Peyer's patch (tissue), 4 donors: ENCODE measurements around the gene FBXL4. TPM values are rescaled to one million over a fixed set of nuclear protein-coding genes. Genes with fewer than 3 reads are reported as not detected.

Experiments
- DNase-seq, 3 donors: peaks; one replicate each; pipeline ENCODE4 v3.0.0-alpha.2; 2017 to 2019
- H3K27ac ChIP-seq, 4 donors: fragments of 200-600 bp; sonication (generic); one replicate each; pipeline ENCODE4 v1.5.1; 2016 to 2019
- H3K27me3 ChIP-seq, 2 donors: fragments of 200-600 bp; sonication (generic); one replicate each; pipeline ENCODE4 v1.5.1; 2019
- H3K36me3 ChIP-seq, 3 donors: fragments of 200-600 bp; sonication (generic); one replicate each; pipeline ENCODE4 v1.5.1; 2016 to 2019
- H3K4me1 ChIP-seq, 4 donors: fragments of 200-600 bp; sonication (generic); one replicate each; pipeline ENCODE4 v1.5.1; 2016 to 2019
- H3K4me3 ChIP-seq, 4 donors: fragments of 200-600 bp; sonication (generic); 1 replicate in 3 of 4; 2 replicates in 1 of 4; pipeline ENCODE4 v1.5.1; 2016 to 2019; ENCODE audit warnings: mild to moderate bottlenecking in 1 of 4
- H3K9me3 ChIP-seq, 4 donors: fragments of 200-600 bp; sonication (generic); one replicate each; pipeline ENCODE4 v1.5.1; 2016 to 2019; ENCODE audit warnings: mild to moderate bottlenecking in 1 of 4
- CTCF ChIP-seq, 6 experiments: fragments of 450-650 bp in 4 of 6; fragments of 200-600 bp in 2 of 6; sonication (generic) in 1 of 6; IDR thresholded peaks; one replicate each; pipeline ENCODE4 v1.5.1; 2017 to 2019; ENCODE audit warnings: antibody characterized with exemption in 6 of 6, mild to moderate bottlenecking in 3 of 6, moderate library complexity in 1 of 6
- POLR2A ChIP-seq, 2 donors: fragments of 450-650 bp; IDR thresholded peaks; one replicate each; pipeline ENCODE4 v1.5.1; 2017; ENCODE audit warnings: antibody characterized with exemption in 2 of 2, mild to moderate bottlenecking in 2 of 2, moderate library complexity in 2 of 2
- total RNA-seq, 4 donors: library from RNA; depleted of rRNA; stranded (reverse); fragments of >200 nt; gene quantifications; one replicate each; pipeline ENCODE4 v1.1.0, GENCODE V29; 2016

The FBXL4 gene
- total RNA-seq, 4 donors from 2014 or later = 19.1 to 24.8 (median 21.2) TPM

GRCh38 chr6:98840385-98840784 is 107.4 kb downstream of the FBXL4 start:
- Histone ChIP-seq H3K27me3 (peaks cover 0 to 67% of the 10 kb centered on the region in 2 donors), H3K36me3 (no peaks in the 10 kb centered on the region), H3K9me3 (no peaks in the 10 kb centered on the region), H3K4me3 (no peak overlapping the region), H3K27ac (no peak overlapping the region), H3K4me1 (peaks cover 2 to 25% (median 7%) of the 10 kb centered on the region in 4 donors)
- TF ChIP-seq CTCF (IDR thresholded peaks at IDR 0.05) (no peak), POLR2A (IDR thresholded peaks at IDR 0.05) (no peak)
- no peak for DNase-seq

GRCh38 chr6:98839781-98840361 is 107.9 kb downstream of the FBXL4 start:
- H3K9me3 ChIP-seq = no peaks in the 10 kb centered on the region
- no peak for TF ChIP-seq CTCF (IDR thresholded peaks at IDR 0.05)
- TF ChIP-seq POLR2A (IDR thresholded peaks at IDR 0.05) = no peak
- H3K4me1 ChIP-seq = peaks cover 2 to 25% (median 7%) of the 10 kb centered on the region in 4 donors
- peaks cover 0 to 65% of the 10 kb centered on the region in 2 donors for H3K27me3 ChIP-seq
- no peaks in the 10 kb centered on the region for H3K36me3 ChIP-seq
- DNase-seq = no peak
- H3K4me3 ChIP-seq = no peak overlapping the region
- no peak overlapping the region for H3K27ac ChIP-seq

GRCh38 chr6:98838975-98839374 is 108.8 kb downstream of the FBXL4 start:
- no peak for DNase-seq
- Histone ChIP-seq H3K27ac (no peak overlapping the region), H3K27me3 (peaks cover 0 to 56% of the 10 kb centered on the region in 2 donors), H3K9me3 (no peaks in the 10 kb centered on the region), H3K36me3 (no peaks in the 10 kb centered on the region), H3K4me3 (no peak overlapping the region), H3K4me1 (peaks cover 2 to 27% (median 6%) of the 10 kb centered on the region in 4 donors)
- TF ChIP-seq CTCF (IDR thresholded peaks at IDR 0.05) (no peak), POLR2A (IDR thresholded peaks at IDR 0.05) (no peak)

- Histone ChIP-seq H3K4me1 (peaks cover 2 to 31% (median 12%) of the 10 kb centered on the region in 4 donors), H3K27ac (no peak overlapping the region), H3K27me3 (peaks cover 0 to 50% of the 10 kb centered on the region in 2 donors), H3K9me3 (peaks cover 0 to 5% (median 0%) of the 10 kb centered on the region in 4 donors), H3K4me3 (no peak overlapping the region), H3K36me3 (no peaks in the 10 kb centered on the region)
- TF ChIP-seq CTCF (IDR thresholded peaks at IDR 0.05) (no peak), POLR2A (IDR thresholded peaks at IDR 0.05) (no peak)
- no peak for DNase-seq
These were observed 109.7 kb downstream of the FBXL4 start for GRCh38 chr6:98838032-98838431.

- peaks cover 2 to 39% (median 14%) of the 10 kb centered on the region in 4 donors for H3K4me1 ChIP-seq
- DNase-seq = no peak
- no peaks in the 10 kb centered on the region for H3K36me3 ChIP-seq
- H3K9me3 ChIP-seq = peaks cover 0 to 5% (median 0%) of the 10 kb centered on the region in 4 donors
- no peak for TF ChIP-seq POLR2A (IDR thresholded peaks at IDR 0.05)
- no peak for TF ChIP-seq CTCF (IDR thresholded peaks at IDR 0.05)
- no peak overlapping the region for H3K4me3 ChIP-seq
- no peak overlapping the region for H3K27ac ChIP-seq
- H3K27me3 ChIP-seq = peaks cover 0 to 50% of the 10 kb centered on the region in 2 donors
These were observed 110.5 kb downstream of the FBXL4 start for GRCh38 chr6:98836962-98837944.
